Peyer's patch (tissue), 4 donors: ENCODE data around the gene WSCD1.

ENCODE experiments used
- POLR2A ChIP-seq, 2 donors: fragments of 450-650 bp; IDR thresholded peaks; one replicate each; pipeline ENCODE4 v1.5.1; 2017; ENCODE audit warnings: antibody characterized with exemption in 2 of 2, mild to moderate bottlenecking in 2 of 2, moderate library complexity in 2 of 2
- TF ChIP-seq, protein P1 (sequence below), 6 experiments: fragments of 450-650 bp in 4 of 6; fragments of 200-600 bp in 2 of 6; sonication (generic) in 1 of 6; IDR thresholded peaks; one replicate each; pipeline ENCODE4 v1.5.1; 2017 to 2019; ENCODE audit warnings: antibody characterized with exemption in 6 of 6, mild to moderate bottlenecking in 3 of 6, moderate library complexity in 1 of 6

DNA sequence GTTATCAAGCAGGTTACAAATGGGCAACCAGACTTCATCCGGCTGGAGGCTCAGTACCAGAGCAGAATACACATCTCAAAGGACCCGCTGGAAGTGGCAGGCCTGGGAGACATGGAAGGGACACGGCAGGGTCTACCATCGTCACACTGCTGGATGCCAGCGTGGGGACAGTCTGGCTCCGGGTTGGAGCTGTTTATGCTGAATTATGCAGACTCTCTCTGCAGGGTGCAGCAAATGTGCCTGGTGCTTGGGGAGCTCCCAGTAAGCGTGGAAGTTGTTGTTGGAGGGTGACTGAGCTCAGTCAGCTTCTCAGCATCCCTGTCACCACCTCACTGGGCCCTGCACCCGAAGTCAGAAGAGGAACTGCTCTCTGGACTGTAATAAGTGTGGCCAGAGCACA, 12.2 kb downstream of the WSCD1 start:
- TF ChIP-seq, protein P1, sequence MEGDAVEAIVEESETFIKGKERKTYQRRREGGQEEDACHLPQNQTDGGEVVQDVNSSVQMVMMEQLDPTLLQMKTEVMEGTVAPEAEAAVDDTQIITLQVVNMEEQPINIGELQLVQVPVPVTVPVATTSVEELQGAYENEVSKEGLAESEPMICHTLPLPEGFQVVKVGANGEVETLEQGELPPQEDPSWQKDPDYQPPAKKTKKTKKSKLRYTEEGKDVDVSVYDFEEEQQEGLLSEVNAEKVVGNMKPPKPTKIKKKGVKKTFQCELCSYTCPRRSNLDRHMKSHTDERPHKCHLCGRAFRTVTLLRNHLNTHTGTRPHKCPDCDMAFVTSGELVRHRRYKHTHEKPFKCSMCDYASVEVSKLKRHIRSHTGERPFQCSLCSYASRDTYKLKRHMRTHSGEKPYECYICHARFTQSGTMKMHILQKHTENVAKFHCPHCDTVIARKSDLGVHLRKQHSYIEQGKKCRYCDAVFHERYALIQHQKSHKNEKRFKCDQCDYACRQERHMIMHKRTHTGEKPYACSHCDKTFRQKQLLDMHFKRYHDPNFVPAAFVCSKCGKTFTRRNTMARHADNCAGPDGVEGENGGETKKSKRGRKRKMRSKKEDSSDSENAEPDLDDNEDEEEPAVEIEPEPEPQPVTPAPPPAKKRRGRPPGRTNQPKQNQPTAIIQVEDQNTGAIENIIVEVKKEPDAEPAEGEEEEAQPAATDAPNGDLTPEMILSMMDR (IDR thresholded peaks at IDR 0.05), result no peak
- no peak for TF ChIP-seq POLR2A (IDR thresholded peaks at IDR 0.05)
